Measurements from ENCODE around the gene SDHB. TPM values are rescaled to one million over a fixed set of nuclear protein-coding genes. Genes with fewer than 3 reads are reported as not detected.

SDHB gene
- total RNA-seq, 1 experiment from 2014 or later, result 212 TPM

- ATAC-seq (no peak), DNase-seq (ENCODE audit: low read depth, low spot score) (no peak)
- no TSS peak for BruUV-seq (replicated peaks)
- Histone ChIP-seq H3K9me3 (ENCODE audit: control insufficient read depth, insufficient read depth, low read depth, low read length) (no peaks in the 10 kb centered on the region), H3K4me1 (ENCODE audit: control insufficient read depth, insufficient read depth, low read length) (no peaks in the 10 kb centered on the region), H3K27ac (ENCODE audit: low read length) (no peak overlapping the region), H3K4me3 (ENCODE audit: low read depth in 2 of 2, low read length in 2 of 2) (no peak overlapping the region), H3K27me3 (ENCODE audit: control insufficient read depth, insufficient read depth, low read length) (no peaks in the 10 kb centered on the region), H3K36me3 (ENCODE audit: control insufficient read depth, insufficient read depth, low read length) (no peaks in the 10 kb centered on the region)
- CTCF ChIA-PET, result no interaction called here
- TF ChIP-seq CTCF (IDR thresholded peaks at IDR 0.05), result no peak
- no peak for TF ChIP-seq SIN3A (IDR thresholded peaks at IDR 0.05; ENCODE audit: borderline replicate concordance, insufficient read depth, low read depth, low read length)
- no peak for TF ChIP-seq TCF7L2 (IDR thresholded peaks at IDR 0.05; ENCODE audit: low read depth, low read length)
- no peak for TF ChIP-seq REST (IDR thresholded peaks at IDR 0.05; ENCODE audit: insufficient read depth in 1 of 2, low read depth in 2 of 2, low read length in 1 of 2)
- no peak for TF ChIP-seq POLR2AphosphoS5 (IDR thresholded peaks at IDR 0.05; ENCODE audit: low read depth, low read length)
- POLR2A ChIA-PET, result no interaction called here
- in situ Hi-C loops (cut with HindIII; ENCODE audit: low pct_unique_long_range_greater_than_20kb, low sequenced_read_pairs) (no loop called here), intact Hi-C loops (cut with micrococcal nuclease; ENCODE audit: unreplicated experiment) (no loop called here)
These were observed 80.6 kb downstream of the SDHB start for GRCh38 chr1:16973215-16973614.

- DNase-seq (ENCODE audit: low read depth, low spot score) (no peak), ATAC-seq (0 out of 2 replicates have a peak, but pooled peaks have one; percentile 4)
- H3K4me1 ChIP-seq (ENCODE audit: control insufficient read depth, insufficient read depth, low read length), result no peaks in the 10 kb centered on the region
- no peaks in the 10 kb centered on the region for H3K9me3 ChIP-seq (ENCODE audit: control insufficient read depth, insufficient read depth, low read depth, low read length)
- intact Hi-C loops (cut with micrococcal nuclease; ENCODE audit: unreplicated experiment), result no loop called here
- no peaks in the 10 kb centered on the region for H3K27me3 ChIP-seq (ENCODE audit: control insufficient read depth, insufficient read depth, low read length)
- CTCF ChIA-PET, result no interaction called here
- no peak for TF ChIP-seq CTCF (IDR thresholded peaks at IDR 0.05)
- TF ChIP-seq REST (IDR thresholded peaks at IDR 0.05; ENCODE audit: insufficient read depth in 1 of 2, low read depth in 2 of 2, low read length in 1 of 2), result no peak
- TF ChIP-seq POLR2AphosphoS5 (IDR thresholded peaks at IDR 0.05; ENCODE audit: low read depth, low read length), result no peak
- TF ChIP-seq TCF7L2 (IDR thresholded peaks at IDR 0.05; ENCODE audit: low read depth, low read length), result no peak
- in situ Hi-C loops (cut with HindIII; ENCODE audit: low pct_unique_long_range_greater_than_20kb, low sequenced_read_pairs), result no loop called here
- no TSS peak for BruUV-seq (replicated peaks)
- H3K27ac ChIP-seq (ENCODE audit: low read length), result no peak overlapping the region
- POLR2A ChIA-PET, result no interaction called here
- H3K36me3 ChIP-seq (ENCODE audit: control insufficient read depth, insufficient read depth, low read length), result no peaks in the 10 kb centered on the region
- H3K4me3 ChIP-seq (ENCODE audit: low read depth in 2 of 2, low read length in 2 of 2), result no peak overlapping the region
These were observed 81.5 kb downstream of the SDHB start for GRCh38 chr1:16972189-16972895.
